ENCODE data around the gene CFAP126. TPM values are rescaled to one million over a fixed set of nuclear protein-coding genes. Genes with fewer than 3 reads are reported as not detected.
"Not testable (repeated sequence)": the region's sequence is repeated elsewhere in the genome, so short reads cannot be mapped to it uniquely, and the experiment has no call there.

CFAP126 gene
- total RNA-seq, 2 donors from 2014 or later: not detected

DNA sequence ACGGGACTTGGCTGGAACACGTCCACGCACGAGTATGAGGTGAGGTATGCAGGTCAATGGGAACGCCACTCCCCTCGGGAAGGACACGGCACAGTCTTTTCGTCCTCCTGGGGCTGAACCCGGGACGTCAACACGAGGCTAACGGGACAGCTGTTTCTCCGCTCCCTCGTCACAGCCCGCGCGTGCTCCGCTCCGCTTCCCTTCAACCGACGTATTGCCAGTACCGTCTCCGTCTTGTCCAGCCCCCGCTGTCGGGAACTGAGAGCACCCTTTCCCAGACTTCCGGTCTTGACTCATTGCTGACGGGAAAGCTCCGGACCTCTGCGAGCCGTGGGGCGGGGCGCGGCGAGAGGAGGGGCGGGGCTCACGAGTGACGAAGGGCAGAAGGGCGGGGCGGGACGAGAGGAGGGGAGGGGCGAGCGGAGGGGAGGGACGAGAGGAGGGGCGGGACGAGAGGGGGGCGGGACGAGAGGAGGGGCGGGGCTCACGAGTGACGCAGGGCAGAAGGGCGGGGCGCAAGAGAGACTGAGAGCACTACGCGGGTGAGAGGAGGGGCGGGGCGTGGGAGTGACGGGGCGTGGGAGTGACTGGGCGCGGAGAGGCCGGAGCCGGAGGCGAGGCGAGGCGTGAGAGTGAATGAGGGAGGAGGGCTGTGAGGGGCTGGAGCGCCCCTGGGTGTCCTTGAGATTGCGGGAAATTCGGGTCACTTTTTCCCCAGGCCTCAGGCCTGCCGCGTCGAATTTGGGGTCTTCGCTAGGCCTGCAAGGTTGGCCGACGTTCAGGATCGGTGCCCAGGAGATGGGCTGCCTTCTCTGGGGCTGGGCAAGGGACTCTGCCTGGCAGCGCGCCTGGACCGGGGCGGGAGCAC is 22.2 kb upstream of the CFAP126 start:
- peak; percentile 89 to 96 for DNase-seq (ENCODE audit: low spot score in 2 of 2)
- no peaks in the 10 kb centered on the region for H3K9me3 Mint-ChIP-seq
- H3K36me3 Mint-ChIP-seq: peaks cover 0 to 26% of the 10 kb centered on the region in 2 donors
- H3K27ac Mint-ChIP-seq: peak overlapping the region; percentile 97
- ATAC-seq: peak; percentile 86 to 91

DNA sequence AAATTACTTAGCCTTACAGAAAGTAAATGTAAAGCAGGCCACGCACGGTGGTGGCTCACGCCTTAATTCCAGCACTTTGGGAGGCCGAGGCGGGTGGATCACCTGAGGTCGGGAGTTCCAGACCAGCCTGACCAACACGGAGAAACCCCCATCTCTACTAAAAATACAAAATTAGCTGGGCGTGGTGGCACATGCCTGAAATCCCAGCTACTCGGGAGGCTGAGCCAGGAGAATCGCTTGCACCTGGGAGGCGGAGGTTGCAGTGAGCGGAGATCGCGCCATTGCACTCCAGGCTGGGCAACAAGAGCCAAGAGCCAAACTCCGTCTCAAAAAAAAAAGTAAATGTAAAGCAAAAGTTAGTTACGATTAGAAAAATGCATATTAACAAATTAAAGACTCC is 21.5 kb upstream of the CFAP126 start:
- not testable (repeated sequence) for DNase-seq (ENCODE audit: low spot score in 2 of 2); H3K9me3 Mint-ChIP-seq; ATAC-seq
- peak overlapping the region; percentile 97 for H3K27ac Mint-ChIP-seq
- H3K36me3 Mint-ChIP-seq: peaks cover 0 to 26% of the 10 kb centered on the region in 2 donors

DNA sequence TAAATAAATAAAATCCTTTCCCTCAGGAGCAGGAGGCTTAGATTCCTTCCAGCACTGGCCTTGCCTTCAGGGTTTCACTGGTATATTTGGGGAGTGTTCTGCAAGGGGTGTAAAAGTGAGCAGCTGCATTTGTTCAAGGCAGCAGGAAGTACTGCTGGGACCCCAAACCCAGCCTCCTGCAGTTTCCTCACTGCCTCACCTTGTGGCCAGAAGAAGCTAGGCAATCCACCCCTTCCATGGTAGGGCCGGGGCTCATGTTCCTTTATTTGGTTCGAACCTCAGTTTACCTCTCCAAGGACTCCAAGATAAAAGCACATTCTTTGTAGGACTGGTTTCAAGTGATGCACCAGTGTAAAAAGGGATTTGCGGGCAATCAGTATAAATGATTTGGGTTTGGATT is 21.0 kb upstream of the CFAP126 start:
- no peak for DNase-seq (ENCODE audit: low spot score in 2 of 2)
- Mint-ChIP-seq H3K27ac (peak overlapping the region; percentile 97), H3K36me3 (peaks cover 0 to 26% of the 10 kb centered on the region in 2 donors), H3K9me3 (no peaks in the 10 kb centered on the region)
- no peak for ATAC-seq

DNA sequence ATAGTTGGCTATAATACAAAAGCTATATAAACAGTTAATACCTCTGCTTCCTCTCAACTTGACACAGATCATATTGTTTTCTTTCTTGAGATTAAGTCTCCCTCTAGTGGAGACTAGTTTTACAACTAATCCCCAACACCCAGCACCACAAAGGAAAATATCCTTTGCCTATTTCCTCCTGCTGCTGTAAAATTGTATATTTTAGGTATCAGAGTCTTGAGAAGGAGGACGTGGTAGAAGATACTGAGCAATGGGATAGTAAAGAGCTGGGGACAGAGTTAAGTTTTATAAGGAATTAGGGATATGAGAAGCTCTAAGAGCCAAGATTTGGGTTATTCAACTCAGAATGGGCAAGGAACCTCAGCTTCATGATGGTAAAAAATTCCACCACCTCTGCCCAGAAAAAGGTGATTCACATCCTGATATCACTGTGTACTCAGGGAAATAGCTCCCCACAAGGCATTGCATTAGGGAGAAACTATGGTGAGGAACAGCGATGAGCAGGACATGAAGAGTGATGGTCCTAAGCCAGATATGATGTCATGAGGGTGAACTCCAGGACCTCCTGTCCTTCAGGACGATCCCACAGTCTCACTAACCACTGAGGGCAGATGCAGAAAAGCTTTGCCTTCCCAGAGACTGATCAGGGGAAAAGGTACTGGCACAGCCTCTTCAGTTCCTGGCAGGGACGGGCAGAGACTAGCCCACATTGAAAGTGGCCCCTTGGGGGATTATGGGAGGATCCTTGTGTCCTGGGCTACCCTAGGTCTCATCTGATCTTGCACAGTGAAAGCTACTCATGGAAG is 14.7 kb upstream of the CFAP126 start:
- Mint-ChIP-seq H3K27ac (peak overlapping the region in 1 of 2 donors; percentile 61), H3K36me3 (peaks cover 0 to 10% of the 10 kb centered on the region in 2 donors), H3K9me3 (no peaks in the 10 kb centered on the region)
- DNase-seq (ENCODE audit: low spot score in 2 of 2): no peak
- peak; percentile 70 to 88 for ATAC-seq

DNA sequence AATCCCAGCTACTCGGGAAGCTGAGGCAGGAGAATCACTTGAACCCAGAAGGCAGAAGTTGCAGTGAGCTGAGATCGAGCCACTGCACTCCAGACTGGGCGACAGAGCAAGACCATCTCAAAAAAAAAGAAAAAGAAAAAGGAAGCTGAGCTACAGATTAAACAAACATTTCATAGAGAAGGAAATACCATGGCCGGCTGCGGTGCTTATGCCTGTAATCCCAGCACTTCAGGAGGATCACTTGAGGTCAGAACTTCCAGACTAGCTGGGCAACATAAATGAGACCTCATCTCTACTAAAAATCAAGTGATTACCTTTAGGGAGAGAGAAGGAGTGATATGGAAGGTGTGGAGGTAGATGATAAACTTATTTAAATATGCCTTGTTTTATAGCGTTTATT is 14.0 kb upstream of the CFAP126 start:
- no peak overlapping the region for H3K27ac Mint-ChIP-seq
- peaks cover 0 to 5% of the 10 kb centered on the region in 2 donors for H3K36me3 Mint-ChIP-seq
- H3K9me3 Mint-ChIP-seq: no peaks in the 10 kb centered on the region
- ATAC-seq (no peak), DNase-seq (ENCODE audit: low spot score in 2 of 2) (no peak)

DNA sequence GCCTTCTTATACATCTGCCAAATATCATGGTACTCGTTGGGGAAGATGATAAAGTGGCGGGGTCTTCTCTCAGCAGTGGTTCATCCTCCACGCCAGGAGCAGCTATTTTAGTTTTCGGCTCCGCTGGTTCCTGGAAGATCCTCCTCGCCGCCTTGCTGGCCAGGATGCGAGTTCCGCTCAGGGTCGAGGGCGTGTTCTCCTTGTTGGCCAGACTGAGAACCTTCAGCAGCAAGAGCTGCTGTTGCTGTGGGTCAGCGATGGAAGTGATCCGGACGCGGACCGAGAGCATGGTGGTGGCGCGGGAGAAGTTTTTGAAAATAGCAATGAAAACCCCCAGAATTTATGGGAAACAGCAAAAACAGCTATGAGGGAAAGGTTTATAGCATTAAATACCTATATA is 11.4 kb upstream of the CFAP126 start:
- no peak for DNase-seq (ENCODE audit: low spot score in 2 of 2)
- no peaks in the 10 kb centered on the region for H3K36me3 Mint-ChIP-seq
- no peaks in the 10 kb centered on the region for H3K9me3 Mint-ChIP-seq
- no peak overlapping the region for H3K27ac Mint-ChIP-seq
- no peak for ATAC-seq

DNA sequence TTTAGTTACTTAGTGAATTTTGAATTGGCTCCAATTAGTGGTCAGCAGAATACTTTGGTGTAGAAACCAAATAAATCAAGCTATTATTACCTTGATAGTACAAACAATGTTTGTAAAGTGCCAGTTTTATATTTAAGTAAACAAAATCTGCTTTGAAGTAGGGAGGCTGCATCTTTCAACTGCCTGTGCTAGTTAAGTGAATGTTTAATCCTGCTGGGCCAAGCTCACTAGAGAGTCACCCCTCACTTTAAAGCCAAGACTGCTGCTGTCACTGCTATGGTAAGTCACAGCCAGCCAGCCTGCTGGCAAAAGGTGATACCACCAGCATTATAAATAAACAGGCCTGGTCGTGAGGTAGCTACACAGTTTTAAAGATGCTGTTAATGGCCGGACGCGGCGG is 10.3 kb upstream of the CFAP126 start:
- no peaks in the 10 kb centered on the region for H3K9me3 Mint-ChIP-seq
- DNase-seq (ENCODE audit: low spot score in 2 of 2) (no peak), ATAC-seq (no peak)
- no peak overlapping the region for H3K27ac Mint-ChIP-seq
- no peaks in the 10 kb centered on the region for H3K36me3 Mint-ChIP-seq

DNA sequence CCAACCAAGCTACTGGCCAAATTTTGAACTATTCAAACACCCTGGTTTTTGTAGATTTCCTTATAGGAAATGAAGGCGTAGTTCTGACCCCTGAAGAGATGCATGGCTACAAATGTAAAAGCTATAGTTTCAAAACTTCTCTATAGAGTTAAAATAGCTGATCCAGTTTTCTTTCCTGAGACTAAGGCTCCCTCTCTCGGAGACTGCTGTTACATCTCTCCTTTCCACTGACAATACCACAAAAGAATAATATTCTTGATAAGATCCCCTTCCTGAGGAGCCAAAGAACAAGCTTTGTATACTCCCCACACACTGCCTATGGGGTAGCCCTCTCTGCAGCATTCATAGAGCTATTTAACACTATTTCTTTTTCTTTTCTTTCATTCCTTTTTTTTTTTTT is 6.7 kb upstream of the CFAP126 start:
- DNase-seq (ENCODE audit: low spot score in 2 of 2) (no peak), ATAC-seq (no peak)
- Mint-ChIP-seq H3K36me3 (no peaks in the 10 kb centered on the region), H3K9me3 (no peaks in the 10 kb centered on the region), H3K27ac (peak overlapping the region in 1 of 2 donors; percentile 63)

DNA sequence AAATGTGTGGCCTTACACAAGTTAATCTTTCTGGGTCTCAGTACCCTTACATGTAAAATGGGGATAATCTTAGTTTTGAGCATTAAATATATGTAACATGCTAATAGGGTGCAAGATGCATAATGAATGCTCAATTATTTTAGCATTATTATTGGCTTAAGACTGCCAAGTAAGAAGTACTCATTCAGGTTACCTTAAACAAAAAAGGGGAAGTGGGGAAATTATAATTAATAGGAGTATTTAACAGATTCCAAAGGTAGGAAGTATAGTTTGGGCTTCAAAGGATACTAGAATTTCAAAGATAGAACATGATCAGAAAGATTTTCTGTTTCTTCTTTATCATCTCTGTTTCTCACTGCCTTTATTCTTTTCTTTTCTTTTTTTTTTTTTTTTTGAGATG is 5.8 kb upstream of the CFAP126 start:
- no peak for DNase-seq (ENCODE audit: low spot score in 2 of 2)
- H3K9me3 Mint-ChIP-seq: no peaks in the 10 kb centered on the region
- no peaks in the 10 kb centered on the region for H3K36me3 Mint-ChIP-seq
- ATAC-seq: no peak
- no peak overlapping the region for H3K27ac Mint-ChIP-seq

DNA sequence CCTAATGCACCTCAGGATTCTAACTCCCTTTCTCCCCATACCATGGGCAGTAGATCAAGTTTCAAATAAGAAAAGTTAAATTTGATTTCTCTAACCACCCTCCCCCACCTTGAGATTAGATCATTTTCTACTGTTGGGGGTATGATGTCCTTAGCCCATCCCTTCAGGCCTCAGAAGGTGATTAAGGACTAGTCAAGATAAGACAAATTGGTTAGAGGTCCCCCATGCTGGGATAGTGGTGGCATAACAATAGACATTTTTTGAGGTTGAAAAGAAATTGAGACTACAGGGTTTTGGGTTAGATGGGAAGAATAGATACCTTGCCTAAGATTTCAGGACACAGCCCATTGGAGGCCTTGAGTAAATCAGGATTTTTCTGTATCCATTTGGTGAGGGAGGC is 2.5 kb downstream of the CFAP126 start:
- DNase-seq (ENCODE audit: low spot score in 2 of 2) (no peak), ATAC-seq (no peak)
- Mint-ChIP-seq H3K36me3 (peaks cover 0 to 17% of the 10 kb centered on the region in 2 donors), H3K27ac (peak overlapping the region in 1 of 2 donors; percentile 56), H3K9me3 (no peaks in the 10 kb centered on the region)

DNA sequence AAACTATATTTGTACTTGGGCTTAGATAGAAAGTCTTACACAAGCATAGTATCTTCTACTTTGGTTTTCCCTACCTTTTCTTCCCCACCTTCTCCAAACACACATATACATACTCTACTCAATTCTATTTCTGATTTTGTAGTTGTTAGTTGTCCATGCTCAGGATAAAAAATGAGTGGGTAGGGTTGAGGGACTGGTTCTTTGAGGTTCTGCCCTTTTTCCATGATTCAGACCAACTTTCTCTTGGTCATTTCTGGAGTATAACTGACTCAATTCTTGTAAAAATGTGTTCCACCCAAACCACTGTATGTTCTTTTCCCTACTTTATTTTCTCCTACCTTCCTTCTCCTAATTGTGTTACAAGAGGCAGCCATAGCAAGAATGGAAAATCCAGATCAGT is 3.3 kb downstream of the CFAP126 start:
- H3K27ac Mint-ChIP-seq: peak overlapping the region in 1 of 2 donors; percentile 56
- H3K9me3 Mint-ChIP-seq: no peaks in the 10 kb centered on the region
- ATAC-seq (peak; percentile 53 to 70), DNase-seq (ENCODE audit: low spot score in 2 of 2) (no peak)
- peaks cover 0 to 17% of the 10 kb centered on the region in 2 donors for H3K36me3 Mint-ChIP-seq

DNA sequence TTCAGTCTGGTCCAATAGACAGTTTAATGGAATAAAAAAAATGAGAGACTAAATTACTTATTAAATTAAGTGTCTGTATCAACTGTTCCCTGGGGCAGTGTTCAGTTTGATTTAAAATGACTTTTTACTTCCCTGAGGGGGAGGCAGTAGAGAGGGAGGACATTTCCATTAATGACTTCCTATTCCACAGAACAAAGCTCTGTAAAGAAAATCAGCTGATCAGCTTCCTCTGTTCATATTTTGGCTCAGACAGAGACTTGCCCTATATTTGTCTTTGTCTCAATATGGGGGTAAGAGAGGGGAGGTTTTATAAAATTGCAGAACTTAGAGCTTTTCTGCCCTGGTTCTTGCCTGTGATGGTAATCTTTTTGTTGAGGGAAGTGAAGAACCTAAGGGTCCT is 8.4 kb downstream of the CFAP126 start:
- ATAC-seq (no peak), DNase-seq (ENCODE audit: low spot score in 2 of 2) (no peak)
- Mint-ChIP-seq H3K36me3 (peaks cover 0 to 12% of the 10 kb centered on the region in 2 donors), H3K9me3 (no peaks in the 10 kb centered on the region), H3K27ac (peak overlapping the region; percentile 6 to 56)

DNA sequence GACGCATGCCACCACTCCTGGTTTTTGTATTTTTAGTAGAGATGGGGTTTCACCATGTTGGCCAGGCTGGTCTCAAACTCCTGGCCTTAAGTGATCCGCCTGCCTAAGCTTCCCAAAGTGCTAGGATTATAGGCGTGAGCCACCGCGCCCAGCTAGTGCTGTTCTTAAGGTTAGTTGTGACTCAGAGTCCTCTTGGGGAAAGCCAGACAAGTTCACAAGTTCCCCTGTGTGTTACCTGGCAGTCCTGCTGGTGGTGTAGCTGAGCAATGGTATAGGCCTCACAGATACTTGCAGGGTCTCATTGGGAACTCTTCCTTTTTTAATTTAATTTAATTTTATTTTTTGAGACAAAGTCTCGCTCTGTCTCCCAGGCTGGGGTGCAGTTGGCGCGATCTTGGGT is 10.6 kb downstream of the CFAP126 start:
- Mint-ChIP-seq H3K36me3 (peaks cover 0 to 6% of the 10 kb centered on the region in 2 donors), H3K9me3 (no peaks in the 10 kb centered on the region)

DNA sequence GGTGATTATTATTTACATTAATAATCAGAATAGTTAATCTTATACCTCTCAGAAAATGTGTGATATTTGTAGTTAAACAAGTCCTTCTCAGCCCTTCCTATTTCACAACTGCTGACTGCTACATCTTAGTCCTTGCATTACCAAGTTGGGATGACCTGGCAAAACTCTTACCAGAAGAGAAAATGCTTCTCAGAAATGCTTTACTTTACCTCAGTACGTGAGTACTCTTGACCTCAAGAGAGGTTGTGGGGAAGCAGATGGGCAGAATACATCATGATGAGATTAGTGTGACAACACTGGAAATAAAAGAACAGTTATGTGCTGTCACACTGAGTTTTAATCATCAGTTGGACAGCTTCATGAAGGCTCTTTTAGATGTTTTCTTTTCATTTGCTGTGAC is 16.2 kb downstream of the CFAP126 start:
- ATAC-seq: no peak
- no peak overlapping the region for H3K27ac Mint-ChIP-seq
- peaks cover 0 to 6% of the 10 kb centered on the region in 2 donors for H3K36me3 Mint-ChIP-seq
- no peaks in the 10 kb centered on the region for H3K9me3 Mint-ChIP-seq
- DNase-seq (ENCODE audit: low spot score in 2 of 2): no peak

More for the DNA sequence above, 10.6 kb downstream of the CFAP126 start:
- ATAC-seq (peak in 1 of 2 donors; percentile 28), DNase-seq (ENCODE audit: low spot score in 2 of 2) (no peak)
- H3K27ac Mint-ChIP-seq: no peak overlapping the region

DNA sequence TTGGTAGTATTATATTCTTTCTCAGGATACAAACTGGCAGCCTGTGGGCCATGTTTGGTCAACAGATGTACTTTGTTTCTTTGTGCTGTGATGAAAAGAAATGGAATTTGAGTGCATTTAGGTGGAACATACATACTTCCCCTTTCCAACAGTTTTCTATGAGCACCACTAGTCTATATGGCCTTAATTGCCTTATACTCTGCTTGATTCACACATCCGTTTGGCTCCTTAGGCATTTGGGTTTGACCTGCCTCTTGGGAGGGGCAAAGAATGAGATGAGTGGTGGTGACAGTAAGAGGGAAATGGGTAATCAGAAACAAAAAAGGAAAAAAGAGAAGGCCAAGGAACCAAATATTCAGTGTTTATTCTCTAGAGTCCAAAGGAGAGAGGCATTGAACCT is 17.0 kb downstream of the CFAP126 start:
- peaks cover 0 to 6% of the 10 kb centered on the region in 2 donors for H3K36me3 Mint-ChIP-seq
- no peak for ATAC-seq
- H3K9me3 Mint-ChIP-seq: no peaks in the 10 kb centered on the region
- no peak for DNase-seq (ENCODE audit: low spot score in 2 of 2)
- no peak overlapping the region for H3K27ac Mint-ChIP-seq

DNA sequence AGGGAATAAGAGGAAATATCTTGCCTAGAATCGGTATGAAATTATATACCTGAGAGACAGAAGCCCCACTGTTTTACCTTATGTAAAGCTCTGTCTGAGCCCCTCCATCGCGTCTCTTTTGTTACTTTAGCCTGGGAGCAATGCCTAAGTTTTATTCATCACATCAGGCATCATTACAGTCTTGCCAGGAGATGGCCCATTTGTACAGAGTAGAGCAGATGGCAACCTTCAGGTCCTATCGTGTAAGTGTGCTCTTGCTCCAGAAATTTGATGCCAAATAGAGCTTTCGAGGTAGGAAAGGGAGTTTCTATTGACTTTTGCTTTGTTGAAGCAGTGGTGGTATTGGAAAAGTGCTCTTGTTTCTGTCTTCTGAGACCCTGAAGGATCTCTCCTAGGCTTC is 24.9 kb downstream of the CFAP126 start:
- ATAC-seq: no peak
- no peak for DNase-seq (ENCODE audit: low spot score in 2 of 2)
- no peak overlapping the region for H3K27ac Mint-ChIP-seq
- H3K9me3 Mint-ChIP-seq: no peaks in the 10 kb centered on the region
- peaks cover 0 to 13% of the 10 kb centered on the region in 2 donors for H3K36me3 Mint-ChIP-seq

DNA sequence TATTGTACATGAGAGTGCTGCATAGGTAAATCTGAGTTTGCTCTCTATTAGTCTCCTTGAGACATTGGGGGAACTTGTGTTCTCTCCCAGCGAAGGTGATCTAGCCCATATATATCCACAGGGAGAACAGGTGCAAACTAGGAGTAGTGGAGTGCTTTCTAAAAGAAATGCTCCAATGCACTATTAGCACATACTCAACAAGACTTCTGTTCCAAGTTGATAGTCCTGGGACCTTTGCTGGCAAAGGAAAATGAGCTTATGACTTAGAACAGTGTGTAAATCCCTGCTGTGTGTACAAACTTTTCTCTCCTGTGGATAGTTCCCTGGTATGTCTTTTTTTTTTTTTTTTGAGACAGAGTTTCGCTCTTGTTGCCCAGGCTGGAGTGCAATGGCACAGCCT is 25.5 kb downstream of the CFAP126 start:
- no peak for ATAC-seq
- H3K36me3 Mint-ChIP-seq: peaks cover 0 to 13% of the 10 kb centered on the region in 2 donors

More for the DNA sequence above, 25.5 kb downstream of the CFAP126 start:
- Mint-ChIP-seq H3K27ac (no peak overlapping the region), H3K9me3 (no peaks in the 10 kb centered on the region)
- DNase-seq (ENCODE audit: low spot score in 2 of 2): no peak

Data from activated naive CD4-positive, alpha-beta T cell treated with anti-CD3 and anti-CD28 coated beads, Interleukin-2, amount 50 U/mL, for 72 hours (primary cell).